Inflammatory macrophage treated with lipopolysaccharide for 1 hour (primary cell): ENCODE data around the gene MECR.
A peak's percentile ranks its signal among the peaks of the same experiment; 100 is the strongest.
"Not testable (repeated sequence)": the region's sequence is repeated elsewhere in the genome, so short reads cannot be mapped to it uniquely, and the experiment has no call there.

Experiments used
- DNase-seq, 2 donors: peaks; one replicate each; pipeline ENCODE4 v3.0.0-alpha.2; 2020 to 2022

MECR gene

GRCh38 chr1:29166291-29166878, 64.3 kb downstream of the MECR start:
- DNase-seq, result no peak

DNA sequence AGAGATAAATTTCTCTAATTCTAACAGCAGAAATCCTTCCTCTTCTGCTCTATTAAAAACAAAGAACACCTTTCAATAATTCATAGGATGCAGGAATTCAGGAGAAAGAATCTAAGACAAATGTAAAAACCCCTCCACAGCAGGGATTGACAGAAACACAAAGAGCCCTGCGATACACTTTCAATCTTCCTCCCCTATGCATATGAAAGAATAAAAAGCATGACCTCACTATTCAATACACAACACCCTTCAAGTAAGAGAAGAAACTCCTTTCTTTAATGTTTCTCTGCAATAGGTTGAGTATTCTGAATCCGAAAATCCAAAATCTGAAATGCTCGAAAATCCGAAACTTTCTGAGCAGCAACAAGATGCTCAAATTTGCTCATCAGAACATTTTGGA, 66.1 kb downstream of the MECR start:
- no peak for DNase-seq

DNA sequence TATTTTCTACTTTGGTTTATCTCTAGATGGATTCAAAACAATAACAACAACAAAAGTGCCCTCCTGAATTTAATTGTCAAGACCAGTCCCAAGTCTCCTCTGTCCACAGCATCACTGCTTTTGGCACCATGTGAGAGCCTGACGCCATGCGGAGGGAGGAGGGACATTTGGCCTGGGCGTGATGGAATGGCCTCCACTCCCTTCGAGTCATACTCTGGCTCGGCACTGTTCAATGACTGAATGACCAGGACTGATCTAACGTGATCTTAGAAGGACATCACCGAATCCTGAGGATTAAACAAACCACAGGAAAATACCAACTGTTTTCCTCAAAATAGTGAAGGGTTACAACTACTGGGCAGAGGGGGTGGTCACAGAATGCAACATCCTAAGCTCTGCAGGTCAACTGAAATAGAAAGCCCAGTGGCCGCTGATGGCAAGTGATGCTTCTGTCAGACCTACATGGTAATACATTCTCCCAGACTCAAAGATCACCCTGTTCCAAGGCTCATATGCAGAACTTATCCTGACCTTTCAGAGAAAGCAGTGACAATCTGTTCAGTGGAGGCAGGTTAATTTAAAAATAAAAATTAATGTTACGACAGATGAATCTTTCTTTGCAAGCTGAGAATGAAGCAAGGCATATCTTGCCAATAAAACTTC, 68.1 kb downstream of the MECR start:
- no peak for DNase-seq

GRCh38 chr1:29162025-29162424, 68.7 kb downstream of the MECR start:
- no peak for DNase-seq

GRCh38 chr1:29159773-29160172, 71.0 kb downstream of the MECR start:
- no peak for DNase-seq

- no peak for DNase-seq
Measured at GRCh38 chr1:29157269-29157601, 73.5 kb downstream of the MECR start.

DNA sequence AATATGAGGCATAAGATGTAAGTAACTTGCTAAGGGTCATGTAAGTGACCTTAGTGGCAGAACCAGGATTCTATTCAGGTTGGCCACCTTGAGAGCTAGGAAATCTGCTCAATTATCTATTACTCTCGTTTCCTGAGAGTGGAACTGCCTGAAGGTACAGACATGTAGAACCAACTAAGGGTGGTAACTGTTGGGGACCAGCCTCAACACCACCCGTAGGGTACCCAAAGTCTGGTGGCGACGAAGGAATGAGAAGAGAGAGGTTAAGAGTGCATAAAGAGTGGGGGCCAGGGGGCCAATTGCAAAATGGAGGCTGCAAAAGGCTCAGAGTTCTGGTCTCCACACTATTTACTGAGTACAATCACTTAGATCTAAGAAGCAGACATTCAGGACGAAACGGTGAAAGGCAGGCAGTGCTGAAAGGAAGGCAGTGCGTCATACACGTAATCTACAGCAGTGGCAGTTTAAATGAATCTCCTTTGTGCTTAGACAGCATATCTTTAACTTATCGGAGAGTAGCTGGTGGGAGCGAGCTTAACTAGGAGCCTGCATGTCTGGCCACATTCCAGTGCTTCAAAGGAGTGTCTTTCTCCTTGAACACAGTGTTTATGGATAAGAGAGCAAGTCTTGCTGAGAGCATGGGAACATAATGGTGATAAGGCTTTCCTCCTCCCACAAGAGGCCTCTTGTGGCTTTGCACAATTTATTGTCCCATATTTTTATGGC, 74.0 kb downstream of the MECR start:
- DNase-seq, result no peak

DNA sequence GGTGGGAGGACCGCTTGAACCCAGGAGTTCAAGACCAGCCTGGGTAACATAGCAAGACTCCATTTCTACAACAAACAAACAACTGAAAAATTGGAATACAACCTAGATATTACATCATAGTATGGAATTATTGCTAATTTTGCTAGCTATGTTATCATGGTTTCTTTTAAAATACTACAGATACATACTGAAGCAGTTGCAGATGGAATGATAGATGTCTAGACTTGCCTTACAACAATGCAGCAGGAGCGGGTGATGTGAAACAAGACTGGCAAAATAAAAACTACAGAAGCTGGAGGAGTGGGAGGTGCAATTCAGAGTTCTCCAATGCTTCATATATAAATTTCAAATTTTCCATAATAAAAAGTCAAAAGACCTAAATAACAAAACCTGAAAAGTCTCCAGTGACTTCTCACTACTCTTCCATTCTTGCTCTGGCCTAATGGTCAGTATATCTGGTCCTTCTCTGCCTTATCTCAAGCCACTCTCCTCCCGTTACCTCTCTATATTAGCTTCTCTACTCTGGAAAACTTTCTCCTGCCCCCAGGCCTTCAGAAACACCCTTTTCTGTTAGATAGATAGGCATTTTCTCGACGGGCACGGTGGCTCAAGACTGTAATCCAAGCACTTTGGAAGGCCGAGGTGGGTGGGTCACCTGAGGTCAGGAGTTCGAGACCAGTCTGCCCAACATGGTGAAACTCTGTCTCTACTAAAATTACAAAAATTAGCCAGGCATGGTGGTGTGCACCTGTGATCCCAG, 78.5 kb downstream of the MECR start:
- no peak for DNase-seq

DNA sequence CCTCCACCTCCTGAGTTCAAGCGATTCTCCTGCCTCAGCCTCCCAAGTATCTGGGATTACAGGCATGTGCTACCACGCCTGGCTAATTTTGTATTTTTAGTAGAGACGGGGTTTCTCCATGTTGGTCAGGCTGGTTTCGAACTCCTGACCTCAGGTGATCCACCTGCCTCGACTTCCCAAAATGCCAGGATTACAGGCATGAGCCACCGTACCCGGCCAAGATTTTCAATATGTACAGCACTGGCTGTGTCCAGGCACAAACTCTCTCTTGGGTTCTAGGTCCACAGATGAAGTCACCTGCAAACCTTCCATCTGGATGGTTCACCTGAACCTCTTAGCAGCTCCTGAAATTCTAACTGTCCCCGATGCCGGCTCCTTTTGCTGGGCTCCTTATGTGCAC, 80.4 kb downstream of the MECR start:
- DNase-seq, result not testable (repeated sequence)

DNA sequence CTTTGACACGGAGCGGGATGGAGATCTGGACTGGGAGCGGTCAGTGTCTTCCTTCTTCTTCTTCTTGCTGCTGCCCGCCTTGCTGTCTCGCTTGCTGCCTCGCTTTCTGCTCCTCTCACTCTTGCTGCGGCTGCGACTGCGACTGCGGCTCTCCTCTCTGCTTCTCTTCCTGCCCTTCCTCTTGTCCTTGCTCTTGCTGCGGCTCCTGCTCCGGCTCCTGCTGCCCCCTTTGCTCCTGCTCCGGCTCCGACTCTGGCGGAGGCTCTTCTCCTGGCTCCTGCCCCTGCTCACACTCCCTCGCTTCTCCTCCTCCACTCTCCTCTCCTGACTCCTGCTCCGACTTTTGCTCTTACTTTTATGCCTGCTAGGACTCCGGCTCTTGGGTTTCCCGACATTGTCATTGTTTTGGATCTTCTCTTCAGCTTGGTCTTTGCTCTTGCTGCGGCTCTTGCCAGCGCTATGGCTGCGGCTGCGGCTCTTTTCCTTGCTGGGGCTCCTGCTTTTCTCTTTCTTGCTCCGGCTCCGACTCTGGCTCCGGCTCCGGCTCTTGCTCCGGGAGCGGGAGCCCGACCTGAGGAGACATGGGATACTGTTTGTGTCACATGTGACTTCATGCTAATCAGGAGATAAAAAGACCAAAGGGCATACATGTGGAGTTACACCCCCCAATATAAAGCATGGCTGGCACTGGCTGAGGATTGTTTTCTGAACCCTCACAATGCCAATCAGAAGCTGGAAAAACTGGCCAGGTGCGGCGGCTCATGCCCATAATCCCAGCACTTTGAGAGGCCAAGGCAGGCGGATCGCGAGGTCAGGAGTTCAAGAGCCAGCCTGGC, 81.9 kb downstream of the MECR start:
- no peak for DNase-seq

DNA sequence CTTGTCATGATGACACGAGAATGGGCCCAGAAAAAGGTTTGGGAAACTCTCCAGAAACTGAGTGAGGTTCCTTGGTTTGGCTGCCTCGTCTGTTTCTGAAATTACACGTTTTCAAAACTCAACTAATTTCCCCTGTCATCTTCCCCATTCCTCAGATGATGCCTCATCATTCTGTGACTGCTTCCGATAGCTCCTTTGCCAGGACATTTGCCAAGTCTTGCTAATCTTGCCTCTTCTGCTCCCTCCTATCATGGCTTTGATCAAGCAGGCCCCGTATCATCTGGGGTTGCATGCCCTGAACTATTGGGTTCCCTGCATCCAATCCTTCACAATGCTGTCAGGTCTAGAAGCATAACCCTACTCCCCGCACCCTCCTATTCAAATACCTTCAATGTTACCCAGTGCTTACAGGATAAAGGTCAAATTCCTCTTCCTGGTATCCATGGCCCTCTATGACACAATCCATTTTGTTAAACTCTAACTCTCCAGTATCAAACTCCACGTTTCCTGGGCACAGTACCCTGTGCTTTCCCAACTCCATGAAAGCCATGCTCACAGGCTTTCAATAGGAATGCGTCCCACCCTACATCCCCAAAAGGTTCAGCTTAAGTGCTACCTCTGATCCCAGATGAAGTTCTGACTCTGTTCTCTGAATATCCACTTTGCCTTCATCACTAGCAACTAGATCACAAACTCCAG, 84.8 kb downstream of the MECR start:
- peak in 1 of 2 donors; percentile 15 for DNase-seq

DNA sequence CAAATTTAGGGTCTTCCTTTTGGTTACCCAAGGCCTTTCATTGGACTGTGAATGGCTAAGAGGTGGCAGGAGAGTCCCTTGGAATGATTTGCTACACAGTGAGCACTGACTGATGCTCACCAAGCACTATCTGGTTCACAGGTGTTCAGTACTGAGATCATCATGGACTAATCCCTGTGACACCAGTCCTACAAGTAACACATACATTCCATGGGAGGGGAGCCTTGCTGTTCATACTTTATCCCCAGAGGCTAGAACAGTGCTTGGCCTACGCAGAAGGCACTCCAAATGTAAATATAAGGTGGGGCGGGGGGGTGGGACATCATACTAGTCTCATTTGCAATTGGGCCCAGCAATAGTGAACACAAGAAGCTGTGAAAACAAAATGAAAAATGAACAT, 86.6 kb downstream of the MECR start:
- DNase-seq, result no peak

DNA sequence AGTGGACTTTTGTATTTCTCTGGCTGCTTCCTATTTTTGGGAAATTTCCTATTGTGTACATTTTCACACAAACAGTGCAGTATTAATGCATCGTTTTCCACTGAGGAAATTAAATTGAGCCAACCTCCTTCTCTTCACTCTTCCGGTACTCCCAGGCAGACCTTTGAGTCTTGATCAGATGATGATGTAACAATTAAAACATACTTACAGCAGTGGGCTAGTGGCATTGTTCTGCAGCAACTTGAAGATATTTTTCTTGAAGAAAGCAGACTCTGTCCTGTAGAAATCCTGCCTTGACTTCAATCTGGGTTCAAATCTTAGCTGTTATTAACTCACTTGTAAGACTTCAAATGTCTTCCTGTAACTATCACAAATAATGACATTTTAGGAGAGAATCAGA, 88.0 kb downstream of the MECR start:
- DNase-seq, result no peak
